GM19324 (cell line): Measurements from ENCODE around the gene CMIP.
"Not testable (repeated sequence)": the region's sequence is repeated elsewhere in the genome, so short reads cannot be mapped to it uniquely, and the experiment has no call there.

Experiments
- ATAC-seq: cut with Tn5 transposase; IDR thresholded peaks from one replicate; pipeline ENCODE4 v1.9.1; 2021; ENCODE audit warnings: mild to moderate bottlenecking, moderate library complexity; ENCODE audit not compliant: unreplicated experiment, low FRiP score

CMIP gene

GRCh38 chr16:81688839-81689238 lies 244.2 kb downstream of the CMIP start:
- not testable (repeated sequence) for ATAC-seq

DNA sequence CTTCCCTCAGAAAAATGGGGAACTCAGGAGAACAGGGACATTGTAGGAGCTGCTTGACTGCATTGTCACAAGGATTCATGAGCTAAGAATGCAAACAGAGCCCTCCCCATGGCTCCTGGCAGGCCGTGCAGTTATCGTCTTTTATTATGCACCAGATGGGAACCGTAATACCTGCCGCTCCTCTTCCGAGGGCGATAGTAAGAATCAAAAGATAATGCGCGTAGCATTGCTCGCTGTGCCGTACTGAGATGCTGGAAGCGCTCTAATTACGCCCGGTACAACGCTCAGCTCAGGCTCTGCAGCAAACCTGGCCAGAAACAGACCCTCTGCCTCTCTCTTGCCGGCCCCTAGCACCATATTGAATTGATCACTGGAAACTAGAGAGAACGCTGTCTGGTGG lies 247.4 kb downstream of the CMIP start:
- ATAC-seq, result no peak

DNA sequence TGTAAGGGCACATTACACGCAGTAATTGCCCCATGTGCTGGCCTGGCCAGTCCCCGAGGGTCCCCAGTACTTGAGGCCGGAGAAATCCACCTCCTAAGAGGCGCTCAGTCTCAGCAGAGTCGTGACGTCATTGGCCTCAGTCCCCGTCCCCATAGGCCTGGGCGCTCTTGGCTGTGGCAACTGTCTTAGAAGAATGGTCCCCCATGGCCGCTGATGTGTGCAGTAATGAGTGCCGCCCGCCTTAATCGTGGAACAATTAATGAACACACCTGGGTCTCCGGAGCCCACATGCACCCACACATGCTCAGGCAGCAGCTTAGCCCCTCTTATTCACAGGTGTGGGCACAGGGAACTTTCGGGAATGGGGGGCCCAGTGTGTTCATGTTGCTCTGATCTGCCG lies 248.0 kb downstream of the CMIP start:
- ATAC-seq, result no peak

- no peak for ATAC-seq
Measured at GRCh38 chr16:81693041-81693743, 248.6 kb downstream of the CMIP start.

DNA sequence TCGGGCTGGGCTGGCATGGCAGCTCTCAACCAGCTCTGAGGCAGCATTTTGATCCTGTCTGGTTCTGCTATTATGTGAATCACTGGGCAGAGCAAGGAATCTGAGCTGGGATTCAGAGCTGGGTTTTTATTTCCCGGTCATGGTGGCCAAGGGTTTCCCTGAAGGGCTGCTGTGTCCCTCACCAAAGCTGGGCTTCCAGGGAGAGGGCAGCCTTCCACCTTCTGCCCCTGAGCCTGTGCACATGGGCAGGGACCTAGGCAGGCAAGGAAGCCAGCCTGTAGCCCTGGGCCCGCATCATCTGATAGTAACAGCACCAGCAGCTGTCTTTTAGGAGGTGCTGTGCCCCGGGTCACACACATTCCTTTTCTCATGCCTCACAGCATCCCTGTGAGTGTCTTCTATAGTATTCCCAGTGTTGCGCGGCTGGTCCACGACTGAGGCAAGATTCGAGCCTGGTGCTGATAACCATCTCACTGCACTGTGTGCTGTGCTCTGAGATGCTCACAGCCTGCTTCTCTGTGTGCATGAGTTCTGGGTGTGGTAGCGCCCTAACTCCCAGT lies 249.2 kb downstream of the CMIP start:
- no peak for ATAC-seq

DNA sequence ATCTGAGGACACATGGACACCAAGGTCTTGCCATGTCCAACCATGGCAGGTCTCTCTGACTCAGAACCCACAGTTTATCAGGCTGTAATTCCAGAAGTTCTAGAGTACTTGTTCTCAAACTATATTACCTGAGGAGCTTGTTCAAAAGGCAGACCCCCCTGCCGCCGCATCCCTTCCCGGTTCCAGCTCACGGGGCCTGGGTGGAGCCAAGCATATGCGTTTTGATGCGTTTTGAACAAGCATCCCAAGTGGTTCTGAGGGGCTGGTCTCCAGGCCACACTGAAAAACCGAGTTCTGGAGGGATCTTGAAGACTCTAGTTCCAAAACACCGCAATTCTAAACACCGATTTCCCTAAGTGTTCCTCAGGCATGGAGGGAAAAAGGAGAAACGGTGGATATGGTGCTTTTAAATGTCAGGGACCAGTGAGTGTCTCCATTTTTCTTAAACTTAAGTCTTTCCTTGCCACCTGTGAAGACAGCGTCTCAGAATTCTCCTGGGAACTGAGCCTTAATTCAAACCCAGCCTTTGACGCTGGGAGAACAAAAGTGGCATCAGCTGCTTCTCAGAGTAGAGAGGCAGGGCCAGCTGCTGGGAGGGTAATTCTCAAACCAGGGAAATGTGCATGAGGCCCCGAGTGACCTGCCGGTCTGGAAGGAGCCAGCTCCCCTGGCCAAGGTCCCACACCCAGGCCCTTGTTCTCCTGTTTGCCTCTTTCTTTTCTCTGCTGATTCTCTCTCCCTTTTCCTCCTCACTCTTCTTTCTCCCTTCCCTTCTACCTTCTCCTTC lies 250.1 kb downstream of the CMIP start:
- no peak for ATAC-seq

DNA sequence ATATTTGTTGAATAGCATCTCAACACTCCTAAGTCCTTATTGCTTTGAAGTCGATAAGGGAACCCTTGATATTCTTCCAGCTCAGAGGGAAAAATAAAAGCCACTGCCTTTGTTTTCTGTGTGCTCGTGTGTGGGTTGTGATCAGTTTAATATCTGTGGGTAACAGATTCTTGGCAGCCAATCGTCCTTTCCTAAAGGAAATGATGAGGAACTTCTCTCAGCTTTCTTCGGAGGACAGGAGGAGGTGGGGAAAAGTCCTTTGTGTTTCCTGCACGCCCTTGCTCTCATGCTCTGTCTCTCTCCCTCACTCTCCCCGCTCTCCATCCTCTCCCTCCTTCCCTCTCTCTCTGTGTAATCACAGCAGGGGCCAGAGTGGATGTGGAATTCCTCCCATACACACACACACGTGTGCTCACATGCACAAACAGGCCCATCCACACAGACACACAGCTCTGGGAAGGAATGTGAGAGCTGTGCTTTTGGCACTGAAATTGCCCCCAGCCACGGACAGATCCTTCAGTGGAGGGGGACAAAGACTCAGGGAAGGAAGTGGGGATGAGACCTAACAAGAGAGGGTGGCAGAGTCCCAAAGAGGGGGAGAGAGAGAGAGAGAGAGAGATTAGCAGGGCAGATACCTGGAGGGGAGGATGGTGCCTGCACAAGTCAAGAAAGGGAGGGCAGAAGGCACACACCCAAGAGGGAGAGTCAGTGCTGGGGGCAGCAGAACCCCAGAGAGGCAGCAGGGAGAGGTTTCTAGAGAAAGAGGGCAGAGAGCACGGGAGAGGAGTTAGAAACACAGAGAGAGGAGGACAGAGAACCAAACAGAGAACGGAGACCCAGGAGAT lies 250.9 kb downstream of the CMIP start:
- ATAC-seq, result no peak

DNA sequence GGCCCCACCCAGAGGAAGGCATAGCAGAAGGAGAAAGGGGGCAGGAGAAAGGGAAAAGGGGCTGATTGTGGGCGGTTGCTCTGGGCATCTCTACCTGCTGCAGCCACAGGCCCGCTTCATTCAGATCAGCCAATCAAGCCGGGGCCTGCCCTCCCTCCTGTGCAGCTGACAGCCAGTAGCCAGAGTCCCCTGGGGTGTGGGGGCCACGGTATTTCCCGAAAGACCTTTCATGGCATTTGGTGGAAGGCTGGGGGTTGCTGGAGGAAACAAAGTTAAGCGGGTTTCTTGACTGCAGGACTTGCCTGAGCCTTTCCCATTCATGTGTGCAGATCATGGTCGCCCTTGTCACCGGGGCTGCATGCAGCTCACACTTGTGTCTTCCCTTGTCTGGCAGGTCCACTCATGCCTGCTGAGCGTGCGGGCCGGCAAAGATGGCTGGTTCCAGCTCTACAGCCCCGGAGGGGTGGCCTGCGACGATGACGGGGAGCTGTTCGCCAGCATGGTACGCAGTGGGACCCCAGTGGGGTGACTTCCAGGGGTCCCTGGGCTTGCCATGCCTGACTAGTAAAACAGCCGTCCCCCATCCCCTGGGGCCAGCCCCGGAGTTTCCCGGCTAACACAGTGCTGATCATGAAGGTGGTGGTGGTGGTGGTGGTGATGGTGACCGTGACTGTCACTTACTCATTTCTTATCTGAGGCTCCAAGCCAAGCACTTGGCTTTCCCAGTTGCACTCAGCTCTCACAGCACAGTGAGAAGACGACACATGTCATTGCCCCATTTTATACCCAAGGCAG lies 251.8 kb downstream of the CMIP start:
- ATAC-seq, result no peak

DNA sequence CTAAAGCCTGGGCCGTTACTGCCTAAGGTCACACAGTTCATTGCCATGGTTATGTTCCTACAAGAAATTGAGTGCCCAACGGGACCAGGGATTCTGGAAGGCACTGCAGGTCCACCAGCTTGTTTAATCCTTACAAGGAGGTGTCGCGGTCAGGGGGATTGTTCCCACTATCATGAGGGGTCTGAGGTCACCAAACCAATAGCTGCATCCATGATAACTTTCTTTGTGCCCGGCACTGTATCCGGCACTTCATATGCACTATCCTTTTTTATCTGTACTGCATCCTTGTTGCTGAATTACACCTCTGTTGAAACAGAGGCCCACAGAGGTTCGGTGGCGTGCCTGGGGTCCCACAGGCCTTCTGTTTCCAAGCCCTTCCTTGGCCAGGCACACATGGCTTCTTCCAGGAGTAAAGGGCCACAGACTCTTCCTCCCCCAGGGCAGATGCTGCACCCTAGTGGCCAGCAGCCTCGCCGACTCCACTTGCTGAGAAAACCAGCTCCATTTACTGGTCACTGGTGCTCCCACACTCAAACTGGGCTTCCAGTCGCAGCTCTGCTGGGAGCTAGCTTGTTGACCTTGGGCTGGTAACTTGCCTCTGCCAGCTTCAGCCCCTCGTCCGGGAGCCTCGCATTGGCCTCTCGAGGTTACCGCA lies 252.5 kb downstream of the CMIP start:
- ATAC-seq, result no peak

DNA sequence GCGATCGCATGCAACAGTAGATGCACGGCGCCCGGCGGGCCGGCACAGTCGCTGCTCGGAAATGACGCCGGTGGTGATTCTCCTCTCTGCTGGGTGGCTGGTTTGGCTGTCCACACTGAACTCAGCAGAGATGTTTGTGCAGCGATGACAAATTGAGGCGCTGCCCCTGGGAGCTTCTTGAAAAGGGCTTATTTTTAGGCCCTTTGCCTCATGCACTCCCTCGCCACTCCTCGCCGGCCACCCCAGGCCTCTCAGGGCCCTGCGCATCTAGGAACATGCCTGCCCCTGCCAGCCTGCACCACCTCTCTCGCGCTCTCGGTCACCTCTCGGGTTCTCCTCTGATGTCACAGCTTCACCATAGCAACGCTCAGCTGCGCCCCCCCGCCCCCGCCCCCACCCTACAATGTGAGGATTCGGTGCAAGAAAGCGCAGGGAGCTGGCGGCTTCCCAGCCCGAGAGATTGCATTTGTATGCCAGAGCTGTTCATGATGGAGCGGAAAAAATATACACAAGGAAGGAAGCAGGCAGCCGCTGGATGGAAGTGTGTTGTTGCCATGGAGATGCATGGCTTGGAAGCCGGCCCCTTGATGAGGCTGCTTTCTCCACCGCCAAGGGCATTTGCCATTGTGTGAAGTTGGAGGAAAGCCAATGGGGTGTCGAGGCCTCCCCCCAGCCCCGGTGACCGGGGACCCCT lies 253.2 kb downstream of the CMIP start:
- no peak for ATAC-seq

- no peak for ATAC-seq
Measured at GRCh38 chr16:81698310-81698641, 253.7 kb downstream of the CMIP start.

- ATAC-seq, result no peak
Measured at GRCh38 chr16:81699596-81699995, 255.0 kb downstream of the CMIP start.

- ATAC-seq, result no peak
Measured at GRCh38 chr16:81700071-81700779, 255.6 kb downstream of the CMIP start.

GRCh38 chr16:81700780-81701165 lies 256.2 kb downstream of the CMIP start:
- no peak for ATAC-seq

DNA sequence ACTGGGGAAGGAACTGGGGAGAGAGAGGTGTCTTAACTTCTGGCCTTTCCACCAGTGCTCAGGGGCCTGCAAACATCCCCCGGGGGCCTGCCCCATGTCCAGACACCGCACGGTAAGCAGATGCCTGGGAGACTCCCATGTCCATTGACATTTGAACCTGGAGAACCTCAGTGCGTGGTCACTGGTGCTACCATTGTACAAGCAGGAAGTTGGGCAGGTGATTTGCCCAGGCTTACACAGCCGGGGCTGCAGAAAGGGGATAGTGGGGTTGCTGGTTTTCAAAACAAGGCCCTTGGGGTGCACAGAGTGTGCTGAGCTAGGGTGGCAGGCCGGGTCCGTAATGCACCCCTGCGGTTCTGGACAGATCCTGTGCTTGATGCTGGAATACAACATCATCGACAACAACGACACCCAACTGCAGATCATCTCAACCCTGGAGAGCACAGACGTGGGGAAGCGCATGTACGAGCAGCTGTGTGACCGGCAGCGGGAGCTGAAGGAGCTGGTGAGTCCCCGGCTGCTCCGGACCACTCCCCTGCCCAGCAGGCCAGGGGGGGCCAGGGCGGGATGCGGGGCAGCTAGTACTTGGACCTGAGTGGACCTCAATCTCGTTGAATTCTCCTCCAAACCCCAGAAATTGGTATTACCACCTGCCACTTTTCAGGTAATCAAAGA lies 256.8 kb downstream of the CMIP start:
- no peak for ATAC-seq

DNA sequence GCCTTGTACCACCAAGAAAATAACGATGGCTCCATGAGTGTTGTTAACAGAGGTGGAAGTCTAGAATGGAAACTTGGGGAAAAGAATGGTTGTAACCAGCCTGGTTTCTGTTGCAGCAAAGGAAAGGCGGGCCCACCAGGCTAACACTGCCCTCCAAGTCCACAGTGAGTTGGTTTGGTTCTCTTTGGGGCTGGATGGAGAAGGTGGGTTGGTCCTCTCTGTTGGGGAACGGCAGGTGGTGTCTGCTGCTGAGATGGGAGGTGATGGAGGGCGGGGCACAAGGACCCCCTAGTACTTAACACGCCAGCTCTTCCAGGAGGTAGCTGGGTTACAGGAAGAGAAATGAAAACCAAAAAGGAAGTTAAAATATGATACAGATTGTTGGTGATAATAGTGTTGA lies 257.9 kb downstream of the CMIP start:
- ATAC-seq, result no peak

DNA sequence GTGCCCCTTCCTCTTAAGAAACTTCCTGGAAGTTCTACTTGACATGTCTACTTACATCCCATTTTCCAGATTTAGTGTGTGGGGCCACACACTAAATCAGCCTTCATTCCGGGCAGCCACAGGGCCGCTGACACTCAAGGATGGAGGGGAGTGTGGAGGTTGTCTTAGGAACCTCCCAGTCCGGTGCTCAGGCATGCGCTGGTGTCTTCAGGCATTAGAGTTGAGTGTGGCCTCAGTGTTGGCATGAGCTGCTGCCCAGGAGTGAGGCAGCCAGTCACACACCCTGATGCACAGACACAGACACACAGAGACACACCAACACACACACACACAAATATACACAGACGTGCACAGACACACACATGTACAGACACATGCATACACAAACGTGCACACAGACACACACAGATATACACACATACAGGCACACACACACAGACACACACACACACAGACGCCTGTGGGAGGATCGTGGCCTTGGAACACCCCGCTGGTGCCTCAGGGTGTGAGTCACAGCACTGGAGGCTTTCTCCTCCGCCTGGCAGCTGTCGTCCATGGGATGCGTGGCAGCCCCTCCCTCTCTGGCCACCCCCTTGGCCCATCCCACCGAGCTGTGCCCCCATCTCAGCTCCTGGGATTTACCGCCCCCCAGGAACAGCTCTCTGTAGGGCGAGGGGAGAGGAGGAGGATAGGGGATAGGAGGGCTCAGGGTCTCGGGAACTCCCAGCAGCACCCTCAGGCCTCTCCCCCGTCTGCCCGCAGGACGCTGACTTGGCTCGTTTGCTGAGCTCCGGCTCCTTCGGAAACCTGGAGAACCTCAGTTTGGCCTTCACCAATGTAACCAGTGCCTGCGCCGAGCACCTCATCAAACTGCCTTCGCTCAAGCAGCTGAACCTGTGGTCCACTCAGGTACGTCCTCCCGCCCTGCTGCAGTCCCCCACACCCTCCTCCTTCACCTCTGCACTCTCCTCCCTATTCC lies 258.9 kb downstream of the CMIP start:
- ATAC-seq, result no peak
